Skin of body (tissue), 2 donors: ENCODE measurements around the gene TAF8. TPM values are rescaled to one million over a fixed set of nuclear protein-coding genes. Genes with fewer than 3 reads are reported as not detected.
"Not testable (repeated sequence)": the region's sequence is repeated elsewhere in the genome, so short reads cannot be mapped to it uniquely, and the experiment has no call there.

Experiments used
- DNase-seq: peaks from one replicate; lab custom pipeline; 2025; lab: John Stamatoyannopoulos, UW
- total RNA-seq: library from RNA; depleted of rRNA; stranded (reverse); fragments of >200 nt; gene quantifications from one replicate; pipeline ENCODE4 v1.2.3, GENCODE V29; 2014

Gene TAF8
- total RNA-seq = 11.0 TPM

GRCh38 chr6:42050297-42051267 is at the start of gene TAF8:
Gene TAF8, plus strand, starts transcription at chr6:42050524. Its CDS starts 18 bp downstream, at chr6:42050542.
- peak; percentile 95 for DNase-seq

DNA sequence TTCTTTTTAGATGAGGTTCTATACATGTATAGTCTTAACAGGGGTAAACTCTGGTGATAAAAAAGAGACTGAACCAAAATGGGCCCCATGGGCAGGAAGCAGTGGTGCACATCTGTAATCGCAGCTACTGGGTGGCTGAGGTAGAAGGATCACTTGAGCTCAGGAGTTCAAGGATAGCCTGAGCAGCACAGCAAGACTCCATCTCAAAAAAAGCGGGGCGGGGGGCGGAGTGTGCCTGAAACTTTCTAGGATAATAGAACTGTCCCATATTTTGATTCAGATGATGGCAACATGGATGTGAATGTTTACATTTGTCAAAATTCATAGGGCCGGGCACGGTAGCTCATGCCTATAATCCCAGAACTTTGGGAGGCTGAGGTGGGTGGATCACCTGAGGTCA is 48.8 kb upstream of the TAF8 start:
- DNase-seq = no peak

DNA sequence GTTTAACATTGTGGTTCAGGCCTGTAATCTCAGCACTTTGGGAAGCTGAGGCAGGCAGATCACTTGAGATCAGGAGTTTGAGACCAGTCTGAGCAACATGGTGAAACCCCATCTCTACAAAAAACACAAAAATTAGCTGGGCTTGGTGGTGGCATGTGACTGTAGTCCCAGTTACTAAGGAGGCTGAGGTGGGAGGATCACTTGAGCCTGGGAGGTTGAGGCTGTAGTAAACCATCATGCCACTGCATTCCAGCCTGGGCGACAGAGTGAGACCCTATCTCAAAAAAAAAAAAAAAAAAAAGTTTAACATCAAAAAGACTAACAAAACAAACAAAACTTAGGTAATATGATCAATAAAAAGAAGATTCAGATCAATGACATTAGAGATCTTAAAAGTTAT is 46.7 kb upstream of the TAF8 start:
- not testable (repeated sequence) for DNase-seq

- no peak for DNase-seq
These were observed 42.8 kb upstream of the TAF8 start for GRCh38 chr6:42007286-42008137.

GRCh38 chr6:42008138-42008528 is 42.2 kb upstream of the TAF8 start:
- DNase-seq = not testable (repeated sequence)

DNA sequence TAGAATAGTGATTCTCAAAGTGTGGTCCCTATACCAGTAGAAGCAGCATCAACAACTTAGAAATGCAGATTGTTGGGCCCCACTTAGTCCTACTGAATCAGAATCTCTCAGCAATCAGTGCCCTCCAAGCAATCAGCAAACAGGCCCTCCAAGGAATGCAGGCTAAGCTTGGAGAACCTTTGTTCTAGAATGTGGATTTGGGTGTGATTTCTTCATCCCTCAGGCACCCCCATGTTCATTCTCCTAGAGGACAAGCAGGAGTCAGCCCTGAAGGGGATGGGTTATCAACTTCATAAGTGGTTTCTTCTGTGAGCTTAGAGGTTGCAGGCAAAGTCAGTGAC is 40.5 kb upstream of the TAF8 start:
- DNase-seq = no peak

GRCh38 chr6:42010185-42010891 is 40.0 kb upstream of the TAF8 start:
- no peak for DNase-seq

GRCh38 chr6:42010909-42011308 is 39.4 kb upstream of the TAF8 start:
- no peak for DNase-seq

- DNase-seq = no peak
These were observed 37.7 kb upstream of the TAF8 start for GRCh38 chr6:42012501-42013133.

DNA sequence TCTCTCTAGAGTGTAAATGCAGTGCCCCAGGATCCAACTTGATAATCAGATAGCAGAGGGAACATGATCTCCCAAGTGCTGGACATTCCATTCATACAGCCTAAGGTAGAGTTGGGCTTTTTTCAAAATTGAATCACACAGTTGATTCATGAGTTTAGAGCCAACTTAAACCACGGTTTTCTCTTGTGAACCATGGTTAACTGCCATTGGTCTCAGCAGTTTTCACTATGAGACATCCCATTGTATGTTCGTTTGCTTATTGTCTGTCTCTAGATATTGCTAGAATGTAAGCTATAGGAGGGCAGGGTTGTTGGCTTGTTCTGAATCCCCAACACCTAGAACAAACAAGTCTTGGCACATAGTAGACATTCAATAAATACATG is 37.2 kb upstream of the TAF8 start:
- no peak for DNase-seq

DNA sequence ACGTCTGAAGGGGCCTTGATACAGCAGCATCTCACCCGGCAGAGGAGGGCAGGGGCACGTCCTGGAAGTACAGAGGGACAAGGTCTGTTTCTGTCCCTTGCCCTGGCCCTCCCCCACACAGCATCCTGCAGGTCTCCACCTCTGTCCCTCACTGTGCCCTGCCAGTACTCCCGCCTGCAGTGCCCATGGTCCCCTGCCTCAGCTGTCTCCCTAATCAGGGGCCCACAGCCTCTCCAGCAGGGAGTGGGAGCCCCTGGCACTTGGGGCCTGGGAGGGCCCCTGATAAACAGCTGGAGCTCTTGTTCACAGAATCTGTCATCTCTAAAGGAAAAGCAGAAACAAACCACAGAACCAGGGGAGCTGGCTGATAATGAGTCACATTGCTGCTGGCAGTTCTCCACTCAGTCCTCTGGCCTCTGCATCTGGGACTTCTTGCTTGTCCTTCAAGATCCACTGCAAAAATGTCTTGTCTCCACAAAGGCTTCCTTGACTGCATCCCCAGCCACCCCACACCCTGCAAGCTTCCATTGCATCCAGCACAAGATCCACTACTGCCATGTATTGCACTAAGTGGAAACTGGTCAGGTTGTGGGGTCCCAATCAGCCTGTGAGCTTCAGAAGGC is 33.2 kb upstream of the TAF8 start:
- no peak for DNase-seq

GRCh38 chr6:42020967-42021366 is 29.4 kb upstream of the TAF8 start:
- DNase-seq = no peak

GRCh38 chr6:42021847-42022754 is 28.2 kb upstream of the TAF8 start:
- no peak for DNase-seq

GRCh38 chr6:42022755-42023384 is 27.5 kb upstream of the TAF8 start:
- no peak for DNase-seq

DNA sequence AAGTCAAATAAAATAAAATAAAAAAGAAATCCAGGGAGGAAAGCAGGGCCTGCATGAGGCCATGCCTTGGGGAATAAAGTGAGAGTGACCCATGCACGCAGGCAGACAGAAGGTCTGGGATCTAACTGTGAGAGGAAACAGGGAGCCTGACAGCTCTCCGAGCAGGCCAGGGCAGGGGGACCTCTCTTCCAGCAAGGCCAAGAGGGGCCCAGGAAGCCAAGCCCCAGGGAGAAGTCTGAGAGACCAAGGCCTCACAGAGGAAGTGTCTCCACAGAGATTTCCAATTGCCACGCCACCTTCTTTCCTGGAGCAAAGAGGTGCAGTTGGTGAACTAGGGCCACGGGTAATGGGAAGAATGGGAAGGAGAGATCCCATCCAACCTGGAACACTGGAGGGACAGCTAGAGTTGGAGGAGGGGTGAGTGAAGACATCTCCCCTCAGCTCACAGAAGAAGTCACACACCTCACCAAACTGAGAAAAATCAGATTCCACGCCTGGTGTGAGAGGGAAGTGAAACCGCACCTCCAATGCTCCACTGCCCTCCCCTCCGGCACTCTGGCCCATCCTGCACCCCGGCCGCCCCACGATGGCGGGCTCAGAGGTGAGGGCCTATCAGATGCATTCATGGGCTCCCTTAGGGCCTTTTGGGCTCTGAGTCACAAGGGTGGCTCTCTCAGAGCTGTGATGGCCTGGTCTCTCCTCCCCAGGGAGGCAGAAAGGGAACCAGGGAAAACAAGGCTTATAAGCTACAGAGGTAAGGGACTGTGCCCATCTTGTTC is 25.1 kb upstream of the TAF8 start:
- DNase-seq = no peak

GRCh38 chr6:42025845-42026243 is 24.5 kb upstream of the TAF8 start:
- DNase-seq = no peak

GRCh38 chr6:42026540-42026939 is 23.8 kb upstream of the TAF8 start:
- no peak for DNase-seq

- no peak for DNase-seq
These were observed 21.9 kb upstream of the TAF8 start for GRCh38 chr6:42028234-42029061.
